A673 (cell line): ENCODE results near the gene FBXW5.

ENCODE experiments used
- EZH2 ChIP-seq: fragments of 200-600 bp; sonication (generic); IDR thresholded peaks from 2 replicates; pipeline ENCODE4 v1.6.1; 2017; ENCODE audit warnings: borderline replicate concordance, low read depth, mild to moderate bottlenecking, mixed read lengths, antibody characterized with exemption, low read length; ENCODE audit not compliant: poor library complexity, severe bottlenecking
- TF ChIP-seq, protein P1 (sequence below): fragments of 300-800, 200-600 bp; sonication (generic); conservative IDR thresholded peaks from 2 replicates; pipeline ENCODE4 v1.5.1; 2017; ENCODE audit warnings: low read depth, mild to moderate bottlenecking, antibody characterized with exemption, low read length, moderate library complexity, mixed read lengths

DNA sequence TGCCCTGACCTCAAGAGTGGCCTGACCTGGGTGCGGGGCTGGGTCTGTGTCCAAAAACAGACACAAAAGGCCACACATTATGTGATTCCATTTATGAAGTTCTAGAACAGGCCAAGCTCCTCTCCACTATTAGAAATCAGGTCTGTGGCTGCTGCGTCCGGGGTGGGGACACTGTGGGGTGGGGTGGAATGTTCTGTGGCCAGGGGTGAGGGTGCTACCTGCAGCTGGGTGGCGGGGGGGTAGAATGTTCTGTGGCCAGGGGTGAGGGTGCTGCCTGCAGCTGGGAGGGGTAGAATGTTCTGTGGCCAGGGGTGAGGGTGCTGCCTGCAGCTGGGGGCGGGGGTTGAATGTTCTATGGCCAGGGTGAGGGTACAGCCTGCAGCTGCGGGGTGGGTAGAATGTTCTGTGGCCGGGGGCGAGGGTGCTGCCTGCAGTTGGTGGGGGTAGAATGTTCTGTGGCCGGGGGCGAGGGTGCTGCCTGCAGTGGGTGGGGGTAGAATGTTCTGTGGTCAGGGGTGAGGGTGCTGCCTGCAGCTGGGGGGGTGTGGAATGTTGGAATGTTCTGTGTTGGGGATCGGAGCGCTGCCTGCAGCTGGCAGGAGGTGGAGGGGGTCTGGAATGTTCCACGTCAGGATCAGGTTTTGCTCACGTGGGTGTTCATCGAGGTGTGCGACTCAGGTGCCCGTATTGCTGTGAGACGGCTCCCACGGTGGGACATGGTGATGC lies 15.8 kb upstream of the FBXW5 start:
- TF ChIP-seq, protein P1, sequence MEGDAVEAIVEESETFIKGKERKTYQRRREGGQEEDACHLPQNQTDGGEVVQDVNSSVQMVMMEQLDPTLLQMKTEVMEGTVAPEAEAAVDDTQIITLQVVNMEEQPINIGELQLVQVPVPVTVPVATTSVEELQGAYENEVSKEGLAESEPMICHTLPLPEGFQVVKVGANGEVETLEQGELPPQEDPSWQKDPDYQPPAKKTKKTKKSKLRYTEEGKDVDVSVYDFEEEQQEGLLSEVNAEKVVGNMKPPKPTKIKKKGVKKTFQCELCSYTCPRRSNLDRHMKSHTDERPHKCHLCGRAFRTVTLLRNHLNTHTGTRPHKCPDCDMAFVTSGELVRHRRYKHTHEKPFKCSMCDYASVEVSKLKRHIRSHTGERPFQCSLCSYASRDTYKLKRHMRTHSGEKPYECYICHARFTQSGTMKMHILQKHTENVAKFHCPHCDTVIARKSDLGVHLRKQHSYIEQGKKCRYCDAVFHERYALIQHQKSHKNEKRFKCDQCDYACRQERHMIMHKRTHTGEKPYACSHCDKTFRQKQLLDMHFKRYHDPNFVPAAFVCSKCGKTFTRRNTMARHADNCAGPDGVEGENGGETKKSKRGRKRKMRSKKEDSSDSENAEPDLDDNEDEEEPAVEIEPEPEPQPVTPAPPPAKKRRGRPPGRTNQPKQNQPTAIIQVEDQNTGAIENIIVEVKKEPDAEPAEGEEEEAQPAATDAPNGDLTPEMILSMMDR = no peak
- no peak for TF ChIP-seq EZH2
